ENCODE results near the gene RPF1. TPM values are rescaled to one million over a fixed set of nuclear protein-coding genes. Genes with fewer than 3 reads are reported as not detected.
"Not testable (repeated sequence)": the region's sequence is repeated elsewhere in the genome, so short reads cannot be mapped to it uniquely, and the experiment has no call there.

The RPF1 gene, protein sequence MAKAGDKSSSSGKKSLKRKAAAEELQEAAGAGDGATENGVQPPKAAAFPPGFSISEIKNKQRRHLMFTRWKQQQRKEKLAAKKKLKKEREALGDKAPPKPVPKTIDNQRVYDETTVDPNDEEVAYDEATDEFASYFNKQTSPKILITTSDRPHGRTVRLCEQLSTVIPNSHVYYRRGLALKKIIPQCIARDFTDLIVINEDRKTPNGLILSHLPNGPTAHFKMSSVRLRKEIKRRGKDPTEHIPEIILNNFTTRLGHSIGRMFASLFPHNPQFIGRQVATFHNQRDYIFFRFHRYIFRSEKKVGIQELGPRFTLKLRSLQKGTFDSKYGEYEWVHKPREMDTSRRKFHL
- 41.4 and 41.8 TPM in 2 replicates for total RNA-seq

DNA sequence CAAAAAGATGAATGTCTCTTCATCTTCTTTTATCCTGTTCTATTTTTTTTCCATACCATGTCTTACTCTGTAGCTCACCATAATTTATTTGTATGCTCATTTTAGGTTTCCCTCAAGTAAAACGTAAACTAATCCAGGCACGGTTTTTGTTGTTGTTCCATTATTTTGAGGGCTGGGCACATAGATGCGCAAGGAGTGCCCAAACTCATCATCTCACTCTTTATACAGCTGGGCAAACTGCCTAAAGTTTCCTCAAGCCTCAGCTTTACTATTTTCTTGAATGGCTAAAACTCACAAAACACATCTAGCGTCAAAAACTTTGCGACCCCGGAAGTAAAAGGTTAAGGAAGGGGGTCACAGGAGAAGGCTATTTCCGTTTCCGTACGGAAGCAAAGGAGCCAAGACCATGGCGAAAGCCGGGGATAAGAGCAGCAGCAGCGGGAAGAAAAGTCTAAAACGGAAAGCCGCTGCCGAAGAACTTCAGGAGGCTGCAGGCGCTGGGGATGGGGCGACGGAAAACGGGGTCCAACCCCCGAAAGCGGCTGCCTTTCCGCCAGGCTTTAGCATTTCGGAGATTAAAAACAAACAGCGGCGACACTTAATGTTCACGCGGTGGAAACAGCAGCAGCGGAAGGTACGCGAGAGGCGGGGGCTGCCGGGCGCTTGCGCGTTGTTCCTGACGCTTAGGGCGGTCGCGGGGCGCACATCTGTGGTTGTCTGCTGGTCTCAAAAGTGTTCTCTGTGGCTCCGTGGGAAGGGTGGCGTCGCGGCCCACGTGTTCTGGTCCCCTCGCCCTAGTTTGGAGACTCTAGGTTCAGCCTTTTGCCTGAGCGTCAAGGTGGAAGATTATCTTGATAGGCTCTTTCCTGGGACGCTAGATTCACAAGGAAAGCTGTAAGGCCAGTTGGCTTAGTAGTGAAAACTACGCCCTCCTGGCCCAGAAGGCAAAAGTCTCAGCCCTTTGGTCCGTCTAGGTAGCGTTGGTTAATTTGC lies at the start of gene RPF1:
Gene RPF1, plus strand, starts transcription at position 391 of the 993 bp plus-strand sequence. Its CDS starts 16 bp downstream, at position 407.
- intact Hi-C loops (cut with micrococcal nuclease) = loop anchor here (1.0 to 2.0 kb wide), 11 partner anchors 27 to 481 kb away; partner anchors contain the start of genes CTBS, GNG5, PRKACB and SPATA1

DNA sequence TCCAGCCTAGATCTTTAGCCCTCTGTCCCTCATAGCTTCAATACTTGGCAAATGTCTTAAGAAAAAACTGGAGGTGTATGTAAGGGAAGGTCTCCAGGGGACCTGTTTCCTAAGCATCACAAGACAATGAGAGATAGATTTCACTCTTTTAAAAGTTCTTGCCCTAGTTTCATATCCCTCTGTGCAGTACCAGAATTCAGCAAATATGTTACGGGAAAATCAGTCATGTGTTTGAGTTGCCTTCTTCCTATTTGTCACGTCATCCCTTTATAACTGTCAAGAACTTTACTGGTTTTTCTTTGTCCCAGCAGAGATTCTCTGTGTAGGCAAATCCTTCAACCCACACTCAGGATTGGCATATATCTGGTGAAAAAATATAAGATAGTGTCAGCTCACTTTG lies 48.5 kb upstream of the RPF1 start:
- intact Hi-C loops (cut with micrococcal nuclease) = loop anchor here (5.0 kb wide), 1 partner anchor 353 kb away; no protein-coding TSS in a partner anchor

DNA sequence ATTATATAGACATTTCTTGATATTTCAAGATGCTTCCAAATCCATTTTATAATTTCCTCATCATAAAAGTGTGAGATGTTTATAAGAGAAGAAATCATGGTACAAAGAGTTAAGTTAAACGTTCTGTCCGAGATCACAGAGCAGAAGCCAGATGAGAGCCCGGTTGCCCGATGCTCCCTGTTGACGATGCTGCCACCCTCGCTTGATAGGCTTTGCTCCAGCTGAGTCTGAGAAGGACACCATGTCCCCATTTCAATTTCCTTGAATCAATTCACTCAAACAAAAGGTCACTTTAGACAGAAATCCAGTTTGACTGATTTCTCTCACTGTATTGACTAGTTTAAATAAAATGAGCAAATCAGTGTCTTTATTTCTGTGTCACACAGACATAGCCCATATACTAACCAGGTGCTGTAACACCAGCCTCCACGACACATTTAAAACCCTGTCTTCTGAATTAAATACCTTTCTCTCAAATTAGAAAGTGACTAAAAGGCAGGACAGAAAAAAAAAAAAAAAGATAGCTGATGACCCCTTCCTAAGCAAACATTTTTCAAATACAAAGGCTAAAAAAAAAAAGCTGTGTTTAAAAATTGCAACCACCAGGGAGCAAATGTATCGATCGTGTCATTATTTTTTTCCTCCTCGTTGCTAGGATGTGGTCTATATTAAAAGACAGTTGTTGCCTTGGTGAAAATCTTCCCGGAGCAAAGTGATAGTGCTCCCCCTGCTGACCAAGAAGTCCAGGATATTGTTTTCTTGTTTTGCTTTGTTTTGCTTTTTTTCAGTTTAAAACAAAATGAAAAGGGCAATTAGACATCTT lies 45.6 kb upstream of the RPF1 start:
- intact Hi-C loops (cut with micrococcal nuclease) = loop anchor here (1.0 to 5.0 kb wide), 13 partner anchors 73 to 843 kb away; partner anchors contain the start of genes BCL10, GNG5, SPATA1 and TTLL7

DNA sequence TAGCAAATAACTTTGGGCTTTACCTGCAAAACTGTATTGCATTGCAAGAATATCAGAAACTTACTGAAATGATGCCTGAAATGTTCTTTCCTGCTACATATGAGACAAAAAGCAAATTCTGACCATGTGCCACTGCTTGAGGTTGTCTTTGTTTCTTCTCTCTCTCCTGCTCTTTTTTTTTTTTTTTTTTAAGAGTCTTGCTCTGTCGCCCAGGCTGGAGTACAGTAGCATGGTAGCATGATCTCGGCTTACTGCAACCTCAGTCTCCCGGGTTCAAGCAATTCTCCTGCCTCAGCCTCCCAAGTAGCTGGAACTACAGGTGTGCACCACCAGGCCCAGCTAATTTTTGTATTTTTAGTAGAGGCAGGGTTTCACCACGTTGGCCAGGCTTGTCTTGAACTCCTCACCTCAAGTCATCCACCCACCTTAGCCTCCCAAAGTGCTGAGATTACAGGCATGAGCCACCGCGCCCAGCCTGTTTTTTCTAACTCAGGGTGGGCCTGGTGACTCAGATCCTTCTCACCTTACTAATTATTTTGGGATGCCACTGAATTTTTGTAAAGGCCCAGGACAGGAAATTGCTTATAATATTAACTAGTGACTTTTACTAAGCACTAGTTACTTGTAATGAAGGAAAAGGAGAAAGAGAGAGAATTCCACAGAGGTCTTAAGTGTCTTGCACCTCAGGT lies 44.8 kb upstream of the RPF1 start:
- intact Hi-C loops (cut with micrococcal nuclease) = loop anchor here (1.0 to 5.0 kb wide), 6 partner anchors 139 to 529 kb away; no protein-coding TSS in a partner anchor

DNA sequence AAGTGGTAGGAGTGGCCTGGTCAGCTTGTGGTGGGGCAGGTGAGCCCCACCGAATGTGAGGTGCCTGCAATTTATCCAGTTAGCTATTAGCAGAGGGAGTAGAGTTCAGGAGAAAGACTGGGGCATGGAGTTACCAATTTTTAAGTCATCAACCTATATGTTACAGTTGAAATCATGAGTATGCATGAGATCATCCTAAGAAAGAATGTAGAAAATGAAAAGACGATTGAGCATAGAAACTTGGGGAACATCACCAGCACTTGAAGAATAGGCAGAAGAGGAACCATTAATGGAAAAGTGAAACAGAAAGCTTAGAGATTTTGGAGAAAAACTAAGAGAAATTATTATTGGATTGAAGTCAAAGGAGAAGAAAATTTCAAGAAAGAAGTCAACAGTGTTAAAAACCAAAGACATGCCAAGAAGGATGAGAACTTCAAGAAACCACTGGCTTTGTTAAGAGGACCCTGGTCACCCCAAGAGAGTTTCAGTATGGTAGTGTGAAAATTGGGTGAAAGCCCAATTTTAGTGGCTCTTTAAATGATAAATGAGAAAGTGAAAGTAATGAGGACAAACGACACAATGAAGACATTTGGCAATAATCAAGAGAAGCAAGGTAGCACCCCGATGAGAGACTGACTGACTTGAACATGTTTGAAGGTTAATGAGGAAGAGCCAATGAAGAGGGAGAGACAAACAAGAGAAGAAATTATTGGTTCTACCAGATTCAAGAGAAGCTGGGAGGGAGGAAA lies 44.1 kb upstream of the RPF1 start:
- intact Hi-C loops (cut with micrococcal nuclease) = loop anchor here (1.0 to 5.0 kb wide), 8 partner anchors 44 to 530 kb away; partner anchors contain the start of genes RPF1 and SSX2IP

DNA sequence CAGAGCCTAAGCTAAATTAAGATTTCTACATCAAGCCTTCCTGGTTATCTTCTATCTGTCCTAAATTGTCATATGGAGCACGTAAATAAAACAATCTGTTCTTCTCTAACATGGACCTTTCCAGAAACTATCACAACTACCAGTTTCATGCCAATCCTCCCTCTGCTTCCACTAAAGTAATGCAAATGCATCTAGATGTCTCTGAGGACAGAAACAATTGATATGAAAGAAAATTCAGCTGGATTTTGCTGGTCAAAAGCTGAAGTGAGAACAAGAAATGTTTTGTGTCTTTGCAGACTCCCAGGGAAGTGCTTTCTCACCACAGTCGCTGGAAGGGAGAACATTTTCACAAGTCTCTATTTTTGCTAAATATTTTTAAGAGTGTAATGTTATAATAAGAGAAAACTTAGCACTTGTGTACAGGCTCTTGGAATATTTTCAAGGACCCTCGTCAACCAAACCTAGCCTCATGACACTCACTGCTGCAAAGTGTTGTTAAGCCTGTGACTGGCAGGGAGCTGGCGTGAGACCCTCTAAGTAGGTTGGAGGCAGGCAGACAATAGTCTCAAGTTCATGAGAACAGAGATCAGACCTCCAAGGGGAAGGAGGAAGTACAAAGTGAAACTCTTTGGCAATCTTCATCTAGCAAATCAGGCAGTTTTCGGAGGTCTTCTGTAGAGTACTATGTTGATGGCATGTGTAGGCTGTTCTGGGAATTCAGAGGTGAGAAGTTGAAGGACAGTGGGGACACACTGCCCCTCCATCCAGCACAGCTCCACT lies 42.0 kb upstream of the RPF1 start:
- intact Hi-C loops (cut with micrococcal nuclease) = no loop called here

DNA sequence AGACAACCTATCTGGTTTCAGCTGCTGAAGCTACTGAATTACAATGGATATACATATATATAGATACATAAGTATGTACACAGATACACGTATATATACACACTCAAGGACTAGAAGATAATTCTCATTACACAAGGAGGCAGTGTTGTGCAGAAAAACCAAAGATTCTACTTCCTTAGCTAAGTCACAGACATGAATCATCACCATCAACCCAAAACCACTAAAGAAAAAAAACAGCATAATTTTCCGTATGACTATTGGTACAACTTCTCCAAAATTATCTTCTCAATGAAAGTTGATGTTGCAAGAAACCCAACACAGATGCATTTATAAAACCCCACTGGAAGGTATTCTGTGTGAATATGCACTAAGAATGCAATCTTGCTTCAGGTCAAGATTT lies 36.8 kb upstream of the RPF1 start:
- intact Hi-C loops (cut with micrococcal nuclease) = loop anchor here (1.0 to 5.0 kb wide), 13 partner anchors 37 to 815 kb away; partner anchors contain the start of genes C1orf52, CTBS, GNG5 and RPF1

DNA sequence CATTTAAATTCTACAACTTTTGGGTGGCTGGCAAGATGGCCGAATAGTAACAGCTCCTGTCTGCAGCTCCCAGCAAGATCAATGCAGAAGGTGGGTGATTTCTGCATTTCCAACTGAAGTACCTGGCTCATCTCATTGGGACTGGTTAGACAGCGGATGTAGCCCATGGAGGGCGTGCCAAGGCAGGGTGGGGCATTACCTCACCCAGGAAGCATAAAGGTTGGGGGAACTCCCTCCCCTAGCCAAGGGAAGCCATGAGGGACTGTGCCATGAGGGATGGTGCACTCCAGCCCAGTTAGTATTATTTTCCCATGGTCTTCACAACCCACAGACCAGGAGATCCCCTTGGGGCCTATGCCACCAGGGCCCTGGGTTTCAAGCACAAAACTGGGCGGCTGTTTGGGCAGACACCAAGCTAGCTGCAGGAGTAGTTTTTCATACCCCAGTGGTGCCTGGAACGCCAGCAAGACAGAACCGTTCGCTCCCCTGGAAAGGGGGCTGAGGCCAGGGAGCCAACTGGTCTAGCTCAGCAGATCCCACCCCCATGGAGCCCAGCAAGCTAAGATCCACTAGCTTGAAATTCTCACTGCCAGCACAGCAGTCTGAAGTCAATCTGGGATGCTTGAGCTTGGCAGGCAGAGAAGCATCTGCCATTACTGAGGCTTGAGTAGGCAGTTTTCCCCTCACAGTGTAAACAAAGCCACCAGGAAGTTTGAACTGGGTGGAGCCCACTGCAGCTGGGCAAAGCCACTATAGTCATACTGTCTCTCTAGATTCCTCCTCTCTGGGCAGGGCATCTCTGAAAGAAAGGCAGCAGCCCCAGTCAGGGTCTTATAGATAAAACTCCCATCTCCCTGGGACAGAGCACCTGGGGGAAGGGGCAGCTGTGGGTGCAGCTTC lies 36.1 kb upstream of the RPF1 start:
- intact Hi-C loops (cut with micrococcal nuclease) = loop anchor here (1.0 to 5.0 kb wide), 13 partner anchors 36 to 814 kb away; partner anchors contain the start of genes C1orf52, CTBS, GNG5 and RPF1

DNA sequence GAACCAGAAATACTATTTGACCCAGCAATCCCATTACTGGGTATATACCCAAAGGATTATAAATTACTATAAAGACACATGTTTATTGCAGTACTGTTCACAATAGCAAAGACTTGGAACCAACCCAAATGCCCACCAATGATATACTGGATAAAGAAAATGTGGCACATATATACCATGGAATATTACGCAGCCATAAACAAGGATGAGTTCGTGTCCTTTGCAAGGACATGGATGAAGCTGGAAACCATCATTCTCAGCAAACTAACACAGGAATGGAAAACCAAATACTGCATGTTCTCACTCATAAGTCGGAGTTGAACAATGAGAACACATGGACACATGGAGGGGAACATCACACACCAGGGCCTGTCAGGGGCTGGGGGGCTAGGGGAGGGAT lies 30.4 kb upstream of the RPF1 start:
- intact Hi-C loops (cut with micrococcal nuclease) = not testable (repeated sequence)

DNA sequence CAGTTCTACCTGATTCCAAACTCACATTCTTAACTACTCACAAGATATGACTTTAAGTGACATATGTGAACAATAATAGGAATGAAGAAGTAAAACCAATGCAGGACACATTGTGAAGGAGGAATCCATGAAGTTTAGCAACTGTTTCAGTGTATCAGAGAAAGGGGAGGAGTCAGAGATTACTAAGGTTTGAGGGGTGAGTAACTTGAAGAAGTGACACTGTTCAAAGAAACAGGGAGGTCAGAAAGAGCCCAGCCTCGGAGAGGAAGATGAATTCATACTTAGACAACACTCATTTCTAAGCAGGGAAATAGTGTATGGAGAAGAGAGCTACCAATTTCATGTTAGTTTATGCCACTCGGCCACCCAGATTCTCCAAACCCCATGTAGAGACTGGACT lies 28.2 kb upstream of the RPF1 start:
- intact Hi-C loops (cut with micrococcal nuclease) = no loop called here

DNA sequence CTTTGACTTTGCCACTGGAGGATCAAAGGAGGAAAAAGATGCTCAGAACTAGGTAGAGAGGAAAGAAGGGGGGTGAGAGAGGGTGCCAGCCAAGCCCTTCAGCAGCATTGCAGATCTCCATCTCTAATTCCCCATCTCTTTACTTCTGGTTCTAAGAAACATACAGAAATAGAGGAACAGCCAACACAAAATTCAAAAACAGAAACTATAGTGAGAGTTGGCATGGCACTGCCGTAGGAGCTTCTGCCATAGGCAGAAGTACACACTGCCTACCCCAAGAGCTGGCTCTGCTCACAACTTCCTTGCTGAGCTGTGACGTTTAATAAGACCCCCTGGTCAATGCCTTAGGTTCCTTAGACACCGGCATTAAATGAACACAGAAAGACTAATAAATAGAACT lies 26.6 kb upstream of the RPF1 start:
- intact Hi-C loops (cut with micrococcal nuclease) = no loop called here

DNA sequence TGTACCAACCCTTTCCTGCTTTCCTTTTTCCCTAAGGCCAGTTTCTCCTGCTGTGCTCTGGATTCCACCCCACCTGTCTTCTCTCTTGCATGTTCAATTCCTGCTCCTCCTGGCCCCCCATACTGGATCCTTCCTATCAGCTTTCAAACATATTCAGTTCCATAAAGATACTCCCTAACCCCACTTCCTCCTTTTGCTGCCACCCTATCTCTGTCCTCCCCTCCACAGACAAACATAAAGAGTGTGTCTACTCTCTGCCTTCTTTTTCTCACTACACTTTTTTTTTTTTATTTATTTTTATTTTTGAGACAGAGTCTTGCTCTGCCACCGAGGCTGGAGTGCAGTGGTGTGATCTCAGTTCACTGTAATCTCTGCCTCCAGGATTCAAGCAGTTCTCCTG lies 16.9 kb upstream of the RPF1 start:
- intact Hi-C loops (cut with micrococcal nuclease) = no loop called here

DNA sequence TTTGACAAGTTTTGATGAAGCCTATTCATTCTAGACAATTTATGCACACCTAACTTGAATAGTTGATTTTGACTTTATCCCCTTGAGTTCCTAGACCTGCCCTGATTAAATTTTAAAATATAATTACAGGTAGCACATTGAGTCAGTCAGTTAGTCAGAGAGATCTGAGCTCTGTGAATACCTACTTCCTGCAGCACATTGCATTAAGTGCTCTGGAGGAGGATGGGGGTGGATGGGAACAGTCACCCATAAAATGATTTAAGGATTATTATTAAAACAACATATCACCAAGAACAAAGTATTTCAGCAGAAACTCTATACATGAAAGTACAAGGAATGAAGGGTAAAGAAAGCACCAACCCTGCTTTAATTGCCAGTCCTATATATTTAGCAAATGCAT lies 11.8 kb upstream of the RPF1 start:
- intact Hi-C loops (cut with micrococcal nuclease) = no loop called here

DNA sequence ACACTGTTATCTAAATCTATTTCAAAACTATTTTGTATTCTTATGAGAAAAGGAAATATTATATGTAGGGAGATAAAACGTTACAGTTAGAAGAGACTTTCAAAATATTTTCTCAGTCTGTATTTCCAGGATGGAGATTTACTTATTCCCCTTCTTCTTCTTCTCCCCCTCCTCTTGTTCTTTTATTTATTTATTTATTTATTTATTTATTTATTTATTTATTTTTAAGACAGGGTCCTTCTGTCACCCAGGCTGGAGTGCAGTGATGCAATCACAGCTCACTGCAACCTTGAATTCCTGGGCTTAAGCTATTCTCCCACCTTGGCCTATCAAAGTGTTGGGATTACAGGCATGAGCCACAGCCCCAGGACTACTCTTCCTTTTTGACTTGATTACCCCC lies 2.8 kb upstream of the RPF1 start:
- intact Hi-C loops (cut with micrococcal nuclease) = no loop called here

DNA sequence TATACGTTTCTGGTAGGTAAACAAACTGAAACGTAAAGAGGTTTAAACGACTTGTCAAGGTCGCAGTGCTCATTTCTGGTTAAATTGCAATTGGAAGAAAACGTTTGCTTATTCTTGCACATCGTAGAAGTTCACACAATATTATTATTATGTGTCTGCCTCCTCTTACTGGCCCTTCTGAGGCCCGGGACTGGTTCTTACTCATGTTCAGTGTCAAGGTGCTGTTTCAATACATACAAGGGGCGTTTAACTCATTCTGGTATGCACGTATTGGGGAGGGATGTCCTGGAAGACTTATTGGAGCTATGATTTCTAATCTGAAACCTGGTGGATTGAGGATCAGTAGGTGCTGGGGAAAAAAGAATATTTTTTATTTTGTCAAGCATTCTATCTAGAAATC lies 932 bp downstream of the RPF1 start:
- intact Hi-C loops (cut with micrococcal nuclease) = loop anchor here (1.0 to 2.0 kb wide), 11 partner anchors 26 to 482 kb away; partner anchors contain the start of genes CTBS, GNG5, PRKACB and SPATA1

DNA sequence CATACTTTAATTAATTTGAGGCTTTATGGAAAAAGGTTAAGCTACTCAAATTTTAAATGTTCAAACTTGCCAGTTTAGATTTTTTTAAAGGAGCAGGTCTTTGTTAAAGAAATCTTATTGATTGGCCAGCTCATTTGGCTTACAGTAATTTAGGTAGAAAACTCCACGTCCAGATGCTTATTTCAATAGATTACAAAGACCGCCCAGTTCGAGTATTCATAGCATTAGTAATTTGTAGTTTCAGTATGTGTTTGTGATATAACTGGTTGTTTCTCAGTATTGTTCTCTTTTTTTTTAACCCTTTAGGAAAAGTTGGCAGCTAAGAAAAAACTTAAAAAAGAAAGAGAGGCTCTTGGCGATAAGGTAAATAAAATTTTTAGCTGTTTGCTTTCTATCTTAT lies 1.6 kb downstream of the RPF1 start:
- intact Hi-C loops (cut with micrococcal nuclease) = no loop called here

DNA sequence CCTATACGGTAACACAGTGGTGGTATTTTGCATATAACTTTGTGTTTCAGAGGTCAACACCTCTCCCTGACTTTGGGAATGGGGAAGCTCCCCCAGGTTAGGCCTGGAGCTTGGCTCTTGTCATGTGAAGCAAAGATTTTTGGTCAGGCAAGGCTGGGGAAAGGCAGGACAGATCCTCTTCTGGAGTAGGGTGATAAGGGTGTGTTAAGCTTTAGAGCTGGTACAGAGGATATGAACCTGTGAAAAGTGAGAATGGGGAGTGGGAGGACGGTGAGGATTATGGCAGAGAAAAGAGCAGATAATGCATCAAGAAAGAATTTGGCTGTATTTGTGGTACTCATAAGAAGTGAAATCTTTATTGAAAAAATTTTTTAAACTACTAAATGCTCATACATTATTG lies 2.3 kb downstream of the RPF1 start:
- intact Hi-C loops (cut with micrococcal nuclease) = no loop called here
